Tibial nerve (tissue), 4 donors: ENCODE results near the gene H19. TPM values are rescaled to one million over a fixed set of nuclear protein-coding genes. Genes with fewer than 3 reads are reported as not detected.

Experiments
- DNase-seq, 2 donors: peaks; one replicate each; pipeline ENCODE4 v3.0.0-alpha.2; 2019; ENCODE audit warnings: low spot score in 2 of 2
- H3K27ac ChIP-seq, 4 donors: fragments of 200-600 bp; sonication (generic) in 3 of 4; one replicate each; pipeline ENCODE4 v1.5.1; 2017 to 2019; ENCODE audit warnings: mild to moderate bottlenecking in 1 of 4
- H3K27me3 ChIP-seq, 2 donors: fragments of 200-600 bp; sonication (generic) in 1 of 2; one replicate each; pipeline versions ENCODE4 v1.5.1 to v1.6.0; 2017 to 2019
- H3K36me3 ChIP-seq, 3 donors: fragments of 200-600 bp; sonication (generic); one replicate each; pipeline ENCODE4 v1.5.1; 2018 to 2019
- H3K4me1 ChIP-seq, 4 donors: fragments of 200-600 bp; sonication (generic) in 3 of 4; one replicate each; pipeline ENCODE4 v1.5.1; 2017 to 2019
- H3K4me3 ChIP-seq, 4 donors: fragments of 200-600 bp; sonication (generic) in 3 of 4; one replicate each; pipeline ENCODE4 v1.5.1; 2017 to 2019; ENCODE audit warnings: mild to moderate bottlenecking in 1 of 4, moderate library complexity in 1 of 4
- H3K9me3 ChIP-seq, 4 donors: fragments of 200-600 bp; sonication (generic) in 3 of 4; one replicate each; pipeline ENCODE4 v1.5.1; 2017 to 2019
- CTCF ChIP-seq, 5 experiments: fragments of 200-600 bp in 3 of 5; fragments of 450-650 bp in 2 of 5; sonication (generic) in 3 of 5; IDR thresholded peaks; one replicate each; pipeline ENCODE4 v1.5.1; 2016 to 2019; ENCODE audit warnings: antibody characterized with exemption in 5 of 5, mild to moderate bottlenecking in 3 of 5, moderate library complexity in 2 of 5
- EP300 ChIP-seq, 2 donors: sonication (generic); formaldehyde crosslinking; IDR thresholded peaks; one replicate each; pipeline ENCODE4 v1.6.1; 2017; ENCODE audit warnings: antibody characterized with exemption in 2 of 2, mild to moderate bottlenecking in 1 of 2
- POLR2A ChIP-seq, 2 donors: fragments of 450-650 bp; IDR thresholded peaks; one replicate each; pipeline ENCODE4 v1.6.1; 2017; ENCODE audit warnings: antibody characterized with exemption in 2 of 2, mild to moderate bottlenecking in 2 of 2, moderate library complexity in 2 of 2
- WGBS, 2 donors: methylation state at CpG; one replicate each; pipeline ENCODE4 v1.1.5; 2018; 5-methylcytosine and 5-hydroxymethylcytosine counted together
- total RNA-seq, 4 donors: library from RNA; depleted of rRNA; stranded (reverse); fragments of >200 nt; gene quantifications; one replicate each; pipeline ENCODE4 v1.1.0, GENCODE V29; 2016

The H19 gene
- total RNA-seq, 4 donors from 2014 or later, result 355 to 642 (median 407) TPM

GRCh38 chr11:1987024-1987423 lies 10.6 kb downstream of the H19 start:
- H3K9me3 ChIP-seq, result no peaks in the 10 kb centered on the region
- H3K27ac ChIP-seq, result no peak overlapping the region
- H3K27me3 ChIP-seq, result no peaks in the 10 kb centered on the region
- no peak for TF ChIP-seq CTCF (IDR thresholded peaks at IDR 0.05)
- TF ChIP-seq EP300 (IDR thresholded peaks at IDR 0.05), result no peak
- no peak for TF ChIP-seq POLR2A (IDR thresholded peaks at IDR 0.05)
- H3K4me1 ChIP-seq, result no peaks in the 10 kb centered on the region
- H3K4me3 ChIP-seq, result no peak overlapping the region
- no peaks in the 10 kb centered on the region for H3K36me3 ChIP-seq
- no peak for DNase-seq
- no CpG with 5 or more reads among the region's 6 CpGs for whole genome bisulfite sequencing, 2 donors

- no peak overlapping the region for H3K27ac ChIP-seq
- H3K4me3 ChIP-seq, result no peak overlapping the region
- H3K4me1 ChIP-seq, result no peaks in the 10 kb centered on the region
- WGBS, 2 donors, result 70 to 100% methylated on average over 2 to 8 of the region's 12 CpGs
- no peaks in the 10 kb centered on the region for H3K9me3 ChIP-seq
- no peak for DNase-seq
- H3K27me3 ChIP-seq, result no peaks in the 10 kb centered on the region
- no peak for TF ChIP-seq CTCF (IDR thresholded peaks at IDR 0.05)
- no peaks in the 10 kb centered on the region for H3K36me3 ChIP-seq
Measured at GRCh38 chr11:1983601-1983961, 14.1 kb downstream of the H19 start.

- Histone ChIP-seq H3K4me1 (no peaks in the 10 kb centered on the region), H3K9me3 (no peaks in the 10 kb centered on the region), H3K36me3 (no peaks in the 10 kb centered on the region), H3K4me3 (no peak overlapping the region), H3K27ac (no peak overlapping the region), H3K27me3 (no peaks in the 10 kb centered on the region)
- no CpG with 5 or more reads among the region's 26 CpGs for WGBS, 2 donors
- TF ChIP-seq CTCF (IDR thresholded peaks at IDR 0.05) (no peak), POLR2A (IDR thresholded peaks at IDR 0.05) (no peak), EP300 (IDR thresholded peaks at IDR 0.05) (no peak)
- DNase-seq, result no peak
Measured at GRCh38 chr11:1982873-1983600, 14.6 kb downstream of the H19 start.

GRCh38 chr11:1979607-1980006 lies 18.0 kb downstream of the H19 start:
- TF ChIP-seq POLR2A (IDR thresholded peaks at IDR 0.05) (no peak), CTCF (IDR thresholded peaks at IDR 0.05) (no peak), EP300 (IDR thresholded peaks at IDR 0.05) (no peak)
- no peaks in the 10 kb centered on the region for H3K9me3 ChIP-seq
- H3K4me3 ChIP-seq, result no peak overlapping the region
- H3K36me3 ChIP-seq, result no peaks in the 10 kb centered on the region
- H3K4me1 ChIP-seq, result no peaks in the 10 kb centered on the region
- DNase-seq, result no peak
- no peaks in the 10 kb centered on the region for H3K27me3 ChIP-seq
- H3K27ac ChIP-seq, result no peak overlapping the region
- no CpG with 5 or more reads among the region's 11 CpGs for WGBS, 2 donors

GRCh38 chr11:1978720-1979473 lies 18.7 kb downstream of the H19 start:
- H3K36me3 ChIP-seq, result no peaks in the 10 kb centered on the region
- no CpG with 5 or more reads among the region's 26 CpGs for WGBS, 2 donors
- H3K9me3 ChIP-seq, result no peaks in the 10 kb centered on the region
- peak in 1 of 2 donors; percentile 4 for DNase-seq
- no peak overlapping the region for H3K27ac ChIP-seq
- H3K4me1 ChIP-seq, result no peaks in the 10 kb centered on the region
- H3K4me3 ChIP-seq, result no peak overlapping the region
- TF ChIP-seq CTCF (IDR thresholded peaks at IDR 0.05), result no peak
- no peak for TF ChIP-seq EP300 (IDR thresholded peaks at IDR 0.05)
- TF ChIP-seq POLR2A (IDR thresholded peaks at IDR 0.05), result no peak
- H3K27me3 ChIP-seq, result no peaks in the 10 kb centered on the region
